ENCODE results near the gene ALKBH2.

- TF ChIP-seq, protein P1, sequence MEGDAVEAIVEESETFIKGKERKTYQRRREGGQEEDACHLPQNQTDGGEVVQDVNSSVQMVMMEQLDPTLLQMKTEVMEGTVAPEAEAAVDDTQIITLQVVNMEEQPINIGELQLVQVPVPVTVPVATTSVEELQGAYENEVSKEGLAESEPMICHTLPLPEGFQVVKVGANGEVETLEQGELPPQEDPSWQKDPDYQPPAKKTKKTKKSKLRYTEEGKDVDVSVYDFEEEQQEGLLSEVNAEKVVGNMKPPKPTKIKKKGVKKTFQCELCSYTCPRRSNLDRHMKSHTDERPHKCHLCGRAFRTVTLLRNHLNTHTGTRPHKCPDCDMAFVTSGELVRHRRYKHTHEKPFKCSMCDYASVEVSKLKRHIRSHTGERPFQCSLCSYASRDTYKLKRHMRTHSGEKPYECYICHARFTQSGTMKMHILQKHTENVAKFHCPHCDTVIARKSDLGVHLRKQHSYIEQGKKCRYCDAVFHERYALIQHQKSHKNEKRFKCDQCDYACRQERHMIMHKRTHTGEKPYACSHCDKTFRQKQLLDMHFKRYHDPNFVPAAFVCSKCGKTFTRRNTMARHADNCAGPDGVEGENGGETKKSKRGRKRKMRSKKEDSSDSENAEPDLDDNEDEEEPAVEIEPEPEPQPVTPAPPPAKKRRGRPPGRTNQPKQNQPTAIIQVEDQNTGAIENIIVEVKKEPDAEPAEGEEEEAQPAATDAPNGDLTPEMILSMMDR (IDR thresholded peaks at IDR 0.05 in 4 of 5, conservative IDR thresholded peaks at IDR 0.05 in 1 of 5), result no peak
- no peak for TF ChIP-seq POLR2A (IDR thresholded peaks at IDR 0.05)
Observed at GRCh38 chr12:109100741-109101140, 7.5 kb upstream of the ALKBH2 start.

Data from gastrocnemius medialis (tissue), 4 donors.